BLaER1 (cell line): ENCODE measurements around the gene PANK1.

Source experiments
- H3K27ac ChIP-seq: shearing (Covaris generic); formaldehyde crosslinking; 2 replicates; pipeline ENCODE4 v1.8.1; 2022
- H3K27me3 ChIP-seq: shearing (Covaris generic); formaldehyde crosslinking; 2 replicates; pipeline ENCODE4 v1.8.1; 2022
- H3K36me3 ChIP-seq: shearing (Covaris generic); formaldehyde crosslinking; 2 replicates; pipeline ENCODE4 v1.8.1; 2022
- H3K4me1 ChIP-seq: shearing (Covaris generic); formaldehyde crosslinking; 2 replicates; pipeline ENCODE4 v1.8.1; 2022
- H3K4me2 ChIP-seq: shearing (Covaris generic); formaldehyde crosslinking; 2 replicates; pipeline ENCODE4 v1.8.1; 2022
- H3K4me3 ChIP-seq: shearing (Covaris generic); formaldehyde crosslinking; 2 replicates; pipeline ENCODE4 v1.8.1; 2022
- H3K9ac ChIP-seq: shearing (Covaris generic); formaldehyde crosslinking; 2 replicates; pipeline ENCODE4 v1.8.1; 2022
- H3K9me3 ChIP-seq: shearing (Covaris generic); formaldehyde crosslinking; 2 replicates; pipeline ENCODE4 v1.8.1; 2022
- H4K20me1 ChIP-seq: shearing (Covaris generic); formaldehyde crosslinking; 2 replicates; pipeline ENCODE4 v1.8.1; 2022
- Cebpa-rat ChIP-seq: shearing (Covaris generic); IDR thresholded peaks from 2 replicates; pipeline ENCODE4 v1.8.1; 2022

The PANK1 gene

DNA sequence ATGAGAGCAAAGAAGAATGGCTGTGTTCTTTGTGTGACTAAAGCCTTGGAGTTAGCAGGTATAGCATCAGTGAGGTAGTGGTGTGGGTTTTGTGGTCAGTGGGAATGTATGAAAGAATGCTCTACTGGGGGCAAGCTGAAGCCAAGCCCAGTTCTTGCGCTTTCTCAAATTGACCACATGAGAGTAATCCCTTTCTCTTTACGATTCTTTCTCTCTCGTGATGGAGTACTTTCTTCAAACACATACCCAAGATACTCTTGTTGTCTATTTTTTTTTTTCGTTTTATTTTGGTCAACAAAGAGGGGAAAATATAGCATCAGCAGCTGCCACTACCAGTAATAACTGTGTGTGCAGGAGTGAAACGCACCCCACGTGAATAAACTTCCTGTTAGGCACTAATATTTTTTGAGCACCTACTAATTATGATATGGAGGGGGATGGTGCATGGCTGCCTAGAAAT is 8.4 kb upstream of the PANK1 start:
- Histone ChIP-seq H3K9ac (no peak overlapping the region), H3K9me3 (peaks cover 16% of the 10 kb centered on the region), H4K20me1 (no peaks in the 10 kb centered on the region), H3K4me2 (peak overlapping the region; percentile 60), H3K4me3 (no peak overlapping the region), H3K36me3 (no peaks in the 10 kb centered on the region), H3K27ac (no peak overlapping the region), H3K4me1 (peaks cover 31% of the 10 kb centered on the region), H3K27me3 (no peaks in the 10 kb centered on the region)
- no peak for TF ChIP-seq Cebpa-rat

DNA sequence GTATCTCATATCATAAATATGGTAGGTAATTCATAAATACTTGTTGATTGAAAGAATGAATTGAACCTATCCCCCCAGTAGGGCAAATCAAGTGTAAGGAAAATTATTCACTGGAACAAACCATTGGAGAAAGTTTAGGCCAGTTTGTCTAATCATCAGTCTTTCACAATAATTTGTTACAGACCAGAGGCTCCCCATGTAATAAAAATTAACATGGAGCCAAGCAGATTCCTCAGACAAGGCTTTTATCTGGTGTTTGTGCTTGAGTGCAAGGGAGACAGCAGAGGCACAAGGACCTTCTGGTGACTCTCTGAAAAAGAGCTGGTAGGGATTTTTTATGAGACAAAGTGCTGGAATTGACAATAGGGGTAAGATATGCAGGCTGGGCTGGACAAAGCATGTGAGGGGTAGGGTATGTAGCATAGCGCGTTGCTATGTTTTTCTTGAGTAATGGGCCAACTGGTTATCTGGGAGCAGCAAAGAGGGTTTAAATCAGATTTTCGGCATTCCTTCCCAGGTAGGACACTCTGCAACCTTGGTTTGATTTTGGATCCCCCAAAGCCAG is 7.8 kb upstream of the PANK1 start:
- Histone ChIP-seq H3K9me3 (peaks cover 16% of the 10 kb centered on the region), H3K4me1 (peaks cover 31% of the 10 kb centered on the region), H3K4me3 (no peak overlapping the region), H3K9ac (no peak overlapping the region), H3K4me2 (peak overlapping the region; percentile 60), H4K20me1 (no peaks in the 10 kb centered on the region), H3K27me3 (no peaks in the 10 kb centered on the region), H3K27ac (no peak overlapping the region), H3K36me3 (no peaks in the 10 kb centered on the region)
- no peak for TF ChIP-seq Cebpa-rat

DNA sequence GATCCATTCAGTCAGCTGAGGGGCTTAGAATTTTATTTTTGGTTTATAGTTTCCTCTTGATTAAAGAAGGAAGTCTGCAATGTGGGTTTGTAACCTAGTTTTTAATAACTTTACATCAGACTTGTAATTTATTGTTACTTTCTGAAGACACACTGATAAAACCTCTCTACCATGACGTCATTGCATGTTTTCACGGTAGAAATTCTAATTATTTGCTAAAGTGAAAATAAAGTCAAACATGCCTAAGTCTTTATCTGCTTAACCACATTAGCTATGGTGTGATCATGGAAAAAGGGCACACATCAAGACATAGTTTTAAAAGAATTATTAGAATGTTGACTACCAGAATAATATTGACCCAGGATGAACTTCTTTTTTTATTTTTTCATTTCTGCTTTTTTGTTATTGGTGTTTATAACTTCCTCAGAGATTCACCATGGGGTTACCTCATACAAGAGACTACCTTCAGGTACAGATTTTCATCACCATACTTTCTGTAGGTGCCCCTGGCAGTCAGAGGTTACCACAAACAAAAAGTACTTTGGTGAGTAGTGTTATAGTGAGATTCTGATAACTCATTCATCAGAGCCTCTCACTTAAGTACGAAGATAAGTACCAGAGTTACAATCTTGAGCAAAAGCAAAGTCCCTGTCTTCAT is 7.0 kb upstream of the PANK1 start:
- no peak for TF ChIP-seq Cebpa-rat
- Histone ChIP-seq H3K4me2 (peak overlapping the region; percentile 31), H3K9me3 (peaks cover 16% of the 10 kb centered on the region), H3K4me1 (peaks cover 31% of the 10 kb centered on the region), H3K27me3 (no peaks in the 10 kb centered on the region), H3K27ac (no peak overlapping the region), H4K20me1 (no peaks in the 10 kb centered on the region), H3K4me3 (no peak overlapping the region), H3K9ac (no peak overlapping the region), H3K36me3 (no peaks in the 10 kb centered on the region)

DNA sequence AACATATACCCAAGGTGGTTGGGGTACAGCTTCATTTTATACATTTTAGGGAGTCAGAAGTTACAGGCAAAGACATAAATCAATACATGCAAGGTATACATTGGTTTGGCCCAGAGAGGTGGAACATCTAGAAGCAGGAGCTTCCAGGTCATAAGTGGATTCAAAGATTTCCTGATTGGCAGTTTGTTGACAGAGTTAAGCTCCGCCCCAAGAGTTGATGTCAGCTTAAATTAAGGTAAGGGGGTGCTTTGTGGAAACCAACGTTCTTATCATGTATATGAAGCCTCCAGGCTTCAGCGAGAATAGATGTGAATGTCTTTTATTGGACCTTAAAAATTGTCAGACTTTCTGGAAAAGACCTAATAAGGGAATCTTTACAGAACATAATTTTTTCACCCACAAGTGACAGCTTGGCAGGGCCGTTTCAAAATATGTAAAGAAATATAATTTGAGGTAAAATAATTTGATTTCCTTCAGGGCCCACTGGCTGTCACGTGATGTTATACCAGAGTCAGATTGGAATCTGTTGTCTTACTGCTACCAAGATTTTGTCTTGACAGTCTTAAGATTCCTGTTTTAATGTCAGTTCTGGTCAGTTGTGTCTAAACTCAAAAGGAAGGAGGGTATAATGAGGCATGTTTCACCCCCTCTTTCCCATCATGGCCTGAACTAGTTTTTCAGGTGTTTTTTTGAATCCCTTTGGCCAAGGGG is 6.3 kb upstream of the PANK1 start:
- Histone ChIP-seq H4K20me1 (no peaks in the 10 kb centered on the region), H3K4me2 (peak overlapping the region; percentile 31), H3K4me1 (peaks cover 34% of the 10 kb centered on the region), H3K27me3 (no peaks in the 10 kb centered on the region), H3K4me3 (no peak overlapping the region), H3K9me3 (peaks cover 15% of the 10 kb centered on the region), H3K9ac (no peak overlapping the region), H3K36me3 (no peaks in the 10 kb centered on the region), H3K27ac (no peak overlapping the region)
- no peak for TF ChIP-seq Cebpa-rat

DNA sequence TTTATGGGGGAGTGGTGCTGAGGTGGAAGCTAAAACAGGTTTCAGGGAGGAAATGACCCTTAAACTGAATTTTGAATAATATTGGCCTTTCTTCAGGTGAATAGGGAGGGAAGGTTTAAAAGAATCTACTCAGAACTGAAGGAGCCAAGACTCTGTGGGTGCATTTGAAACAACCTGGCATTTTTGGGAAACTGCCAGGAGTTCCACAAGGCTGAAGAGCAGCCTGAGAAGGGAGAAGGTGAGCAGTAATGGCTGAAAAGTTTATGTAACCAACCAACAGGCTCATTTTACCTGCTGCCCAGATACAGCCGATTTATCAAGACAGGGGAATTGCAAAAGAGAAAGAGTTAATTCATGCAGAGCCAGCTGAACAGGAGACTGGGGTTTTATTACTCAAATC is 4.0 kb upstream of the PANK1 start:
- H3K27me3 ChIP-seq: no peaks in the 10 kb centered on the region
- TF ChIP-seq Cebpa-rat: no peak

DNA sequence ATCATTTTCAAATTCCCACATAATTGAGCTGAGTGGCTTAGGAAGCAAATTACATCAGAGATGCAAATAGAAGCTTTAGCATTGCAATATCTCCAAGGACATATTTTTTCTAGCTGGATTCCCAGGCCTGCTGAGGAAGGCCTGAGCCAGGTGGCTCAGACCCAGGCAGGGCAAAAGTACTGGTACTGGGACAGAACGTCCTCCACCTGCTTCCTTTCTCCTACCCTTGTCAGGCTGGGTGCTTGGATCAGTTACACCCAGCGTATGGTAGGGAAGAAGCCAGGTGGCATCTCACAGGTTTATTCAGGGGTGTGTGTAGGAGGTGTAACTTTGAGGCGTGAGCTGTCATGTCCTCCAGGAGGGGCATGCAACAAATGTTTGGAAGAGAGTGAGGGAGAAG is 3.0 kb upstream of the PANK1 start:
- H3K27ac ChIP-seq: no peak overlapping the region
- TF ChIP-seq Cebpa-rat: no peak

More for the DNA sequence above, 4.0 kb upstream of the PANK1 start:
- no peaks in the 10 kb centered on the region for H3K9me3 ChIP-seq
- no peaks in the 10 kb centered on the region for H4K20me1 ChIP-seq
- no peaks in the 10 kb centered on the region for H3K36me3 ChIP-seq
- peaks cover 41% of the 10 kb centered on the region for H3K4me1 ChIP-seq
- no peak overlapping the region for H3K4me2 ChIP-seq
- H3K4me3 ChIP-seq: no peak overlapping the region
- H3K27ac ChIP-seq: no peak overlapping the region
- H3K9ac ChIP-seq: no peak overlapping the region

DNA sequence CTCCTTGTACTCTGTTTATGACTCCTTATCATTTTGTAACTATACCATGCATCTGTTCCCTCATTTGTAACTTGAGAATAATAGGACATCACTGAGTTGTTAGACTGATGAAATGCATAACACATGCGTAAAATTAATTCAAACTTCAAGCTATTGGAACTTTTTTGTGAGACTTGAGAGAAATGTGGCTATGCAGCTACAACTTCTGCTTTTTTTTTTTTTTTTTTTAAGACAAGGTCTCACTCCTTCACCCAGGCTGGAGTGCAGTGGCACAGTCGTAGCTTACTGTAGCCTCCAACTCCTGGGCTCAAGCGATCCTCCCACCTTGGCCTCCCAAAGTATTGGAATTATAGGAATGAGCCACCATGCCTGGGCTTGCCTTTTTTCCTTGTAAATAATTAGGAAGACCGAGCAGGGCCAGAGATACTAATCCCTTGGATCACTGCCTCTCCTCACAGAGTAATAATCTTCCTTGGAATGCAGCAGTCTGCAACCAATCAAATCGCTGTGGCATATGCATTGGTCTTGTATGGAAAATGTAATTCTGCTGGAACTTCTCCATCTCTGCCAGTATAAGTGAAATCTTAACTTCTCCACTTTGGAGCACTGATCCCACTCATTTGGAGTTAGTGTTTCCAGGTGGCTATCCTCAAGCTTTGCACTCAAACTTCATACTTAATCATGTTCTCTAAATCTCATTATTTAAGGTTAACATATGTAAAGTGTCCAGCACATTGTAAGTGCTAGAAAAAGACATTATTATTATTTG is 2.0 kb upstream of the PANK1 start:
- TF ChIP-seq Cebpa-rat: no peak
- Histone ChIP-seq H3K9ac (no peak overlapping the region), H3K27ac (no peak overlapping the region), H3K9me3 (no peaks in the 10 kb centered on the region), H3K4me1 (peaks cover 36% of the 10 kb centered on the region), H3K27me3 (no peaks in the 10 kb centered on the region), H4K20me1 (peaks cover 16% of the 10 kb centered on the region), H3K4me2 (no peak overlapping the region), H3K36me3 (no peaks in the 10 kb centered on the region), H3K4me3 (no peak overlapping the region)

More for the DNA sequence above, 3.0 kb upstream of the PANK1 start:
- H3K9me3 ChIP-seq: no peaks in the 10 kb centered on the region
- H3K4me3 ChIP-seq: no peak overlapping the region
- H3K36me3 ChIP-seq: no peaks in the 10 kb centered on the region
- no peaks in the 10 kb centered on the region for H3K27me3 ChIP-seq
- H3K4me2 ChIP-seq: no peak overlapping the region
- H4K20me1 ChIP-seq: peaks cover 6% of the 10 kb centered on the region
- peaks cover 36% of the 10 kb centered on the region for H3K4me1 ChIP-seq
- H3K9ac ChIP-seq: no peak overlapping the region

DNA sequence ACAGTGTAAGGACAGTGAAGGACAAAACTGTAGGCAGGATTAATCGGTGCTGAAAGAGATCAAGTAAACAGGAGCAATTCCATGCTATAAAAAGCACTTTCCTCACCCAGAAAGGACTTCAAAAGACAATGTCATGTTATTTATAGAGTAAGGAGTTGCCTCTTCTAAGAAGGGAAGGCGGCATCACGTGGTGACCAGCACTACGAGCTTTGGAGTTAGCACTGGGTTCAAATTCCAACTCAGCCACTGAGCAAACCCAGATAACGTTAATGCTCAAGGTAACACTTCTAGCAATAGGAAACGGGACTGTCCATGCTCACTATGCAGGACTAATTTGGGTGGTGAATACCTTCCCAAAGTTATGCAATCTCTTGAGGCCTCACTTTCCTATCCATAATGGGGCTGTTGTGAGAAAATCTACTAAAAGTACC is 715 bp upstream of the PANK1 start:
- Histone ChIP-seq H3K4me2 (peak overlapping the region; percentile 86), H3K4me3 (peak overlapping the region; percentile 95), H3K36me3 (no peaks in the 10 kb centered on the region), H4K20me1 (peaks cover 26% of the 10 kb centered on the region), H3K27me3 (no peaks in the 10 kb centered on the region), H3K27ac (peak overlapping the region; percentile 86), H3K4me1 (peaks cover 28% of the 10 kb centered on the region), H3K9me3 (no peaks in the 10 kb centered on the region), H3K9ac (peak overlapping the region; percentile 86)
- no peak for TF ChIP-seq Cebpa-rat

DNA sequence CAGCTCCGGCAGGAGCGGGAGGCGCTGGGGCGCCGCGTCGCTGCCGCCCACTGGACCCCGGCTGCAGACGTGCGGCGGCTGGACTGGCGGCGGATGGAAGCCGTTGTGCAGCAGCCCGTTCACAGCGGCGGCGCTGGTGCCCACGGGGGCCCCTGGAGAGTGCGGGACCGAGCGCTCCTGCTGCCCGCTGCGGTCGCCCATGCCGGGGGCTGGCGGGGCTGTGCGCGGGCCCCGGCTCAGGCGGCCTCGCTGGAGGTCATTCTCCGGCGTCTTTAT is 413 bp downstream of the PANK1 start:
- Histone ChIP-seq H3K9ac (peak overlapping the region; percentile 86), H3K27me3 (no peaks in the 10 kb centered on the region), H3K36me3 (peaks cover under 1% of the 10 kb centered on the region; the same call in 1 of the 2 replicates), H3K9me3 (no peaks in the 10 kb centered on the region), H3K4me2 (peak overlapping the region; percentile 86), H3K4me3 (peak overlapping the region; percentile 95), H3K27ac (peak overlapping the region; percentile 86), H3K4me1 (peaks cover 28% of the 10 kb centered on the region), H4K20me1 (peaks cover 28% of the 10 kb centered on the region)
- no peak for TF ChIP-seq Cebpa-rat
